Immature natural killer cell (primary cell): ENCODE measurements around the gene THBS2. TPM values are rescaled to one million over a fixed set of nuclear protein-coding genes. Genes with fewer than 3 reads are reported as not detected.
A peak's percentile ranks its signal among the peaks of the same experiment; 100 is the strongest.
"Not testable (repeated sequence)": the region's sequence is repeated elsewhere in the genome, so short reads cannot be mapped to it uniquely, and the experiment has no call there.

ENCODE experiments used
- DNase-seq, 3 donors: peaks; one replicate each; pipeline ENCODE4 v3.0.0; 2022; ENCODE audit warnings: mixed read lengths in 1 of 3
- H3K27ac Mint-ChIP-seq, 6 donors: one replicate each; pipeline ENCODE4 v1.8.0; 2020; ENCODE audit warnings: mixed read lengths in 6 of 6, mild to moderate bottlenecking in 5 of 6, inconsistent platforms in 4 of 6, moderate library complexity in 3 of 6
- H3K27me3 Mint-ChIP-seq, 3 donors: one replicate each; pipeline ENCODE4 v1.8.0; 2020 to 2021; ENCODE audit warnings: low read depth in 3 of 3, mild to moderate bottlenecking in 3 of 3, mixed read lengths in 3 of 3, moderate library complexity in 3 of 3, inconsistent platforms in 1 of 3
- H3K36me3 Mint-ChIP-seq, 3 donors: one replicate each; pipeline ENCODE4 v1.8.0; 2020; ENCODE audit warnings: mixed read lengths in 3 of 3, inconsistent platforms in 2 of 3, mild to moderate bottlenecking in 2 of 3
- H3K4me1 Mint-ChIP-seq, 2 donors: one replicate each; pipeline ENCODE4 v1.8.0; 2020; ENCODE audit warnings: inconsistent platforms in 2 of 2, mild to moderate bottlenecking in 2 of 2, mixed read lengths in 2 of 2, moderate library complexity in 1 of 2
- H3K4me3 Mint-ChIP-seq, 5 donors: one replicate each; pipeline ENCODE4 v1.8.0; 2020; ENCODE audit warnings: mild to moderate bottlenecking in 5 of 5, mixed read lengths in 5 of 5, inconsistent platforms in 3 of 5, moderate library complexity in 3 of 5
- H3K9me3 Mint-ChIP-seq, 6 donors: one replicate each; pipeline ENCODE4 v1.8.0; 2020; ENCODE audit warnings: mild to moderate bottlenecking in 6 of 6, mixed read lengths in 6 of 6, inconsistent platforms in 4 of 6, moderate library complexity in 3 of 6
- polyA plus RNA-seq, 3 donors: library from polyadenylated mRNA; unstranded; fragments of 300-500 nt; fragmentation: Illumina TruSeq; gene quantifications; one replicate each; pipeline ENCODE4 v1.2.3, GENCODE V29; 2021

Gene THBS2
- polyA plus RNA-seq, 3 donors from 2014 or later: 0.06 to 0.11 TPM; not detected in 1

DNA sequence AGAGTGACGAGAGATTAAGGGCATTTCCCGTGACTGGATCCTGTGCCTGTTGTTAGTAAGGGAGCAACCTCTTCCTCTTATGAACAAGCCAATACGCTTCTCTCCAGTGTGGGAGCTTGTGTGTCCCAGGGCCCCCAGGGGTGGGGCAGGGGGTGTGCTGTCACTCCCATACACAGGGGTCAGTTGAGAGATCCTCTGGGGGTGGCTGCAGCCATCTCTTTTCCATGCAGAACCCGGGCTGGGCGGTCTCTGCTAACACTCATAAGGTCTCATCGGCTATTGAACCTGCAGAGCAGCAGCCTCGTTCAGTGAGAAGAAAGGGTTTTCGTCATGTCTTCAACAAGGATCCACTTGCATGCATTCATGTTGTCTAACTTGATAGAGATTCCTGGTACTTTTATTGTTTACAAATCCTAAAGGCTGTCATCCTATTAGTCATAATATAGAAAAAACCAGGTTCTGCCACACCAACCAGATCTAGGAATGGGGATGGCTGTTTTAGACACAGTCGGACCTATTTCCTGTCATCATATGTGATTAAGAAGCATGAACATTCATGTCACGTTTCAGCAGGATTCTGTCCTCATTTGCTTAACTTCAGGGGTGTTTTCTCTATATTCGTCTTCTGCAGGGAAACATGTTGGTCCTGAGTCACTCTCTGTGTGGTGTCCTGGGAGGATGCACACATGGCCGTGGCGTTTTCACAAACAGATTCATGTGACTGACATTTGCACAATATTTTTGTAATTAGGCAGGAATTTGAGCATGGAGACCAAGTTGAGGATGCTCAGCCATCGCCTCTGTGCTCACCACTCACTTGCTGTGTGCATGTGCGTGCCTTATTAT lies 13.3 kb upstream of the THBS2 start:
- H3K27ac Mint-ChIP-seq: no peak overlapping the region
- H3K36me3 Mint-ChIP-seq: no peaks in the 10 kb centered on the region
- no peak for DNase-seq
- no peaks in the 10 kb centered on the region for H3K9me3 Mint-ChIP-seq
- no peak overlapping the region for H3K4me3 Mint-ChIP-seq
- H3K27me3 Mint-ChIP-seq: peaks cover 0 to 7% (median 3%) of the 10 kb centered on the region in 3 donors
- H3K4me1 Mint-ChIP-seq: no peaks in the 10 kb centered on the region

DNA sequence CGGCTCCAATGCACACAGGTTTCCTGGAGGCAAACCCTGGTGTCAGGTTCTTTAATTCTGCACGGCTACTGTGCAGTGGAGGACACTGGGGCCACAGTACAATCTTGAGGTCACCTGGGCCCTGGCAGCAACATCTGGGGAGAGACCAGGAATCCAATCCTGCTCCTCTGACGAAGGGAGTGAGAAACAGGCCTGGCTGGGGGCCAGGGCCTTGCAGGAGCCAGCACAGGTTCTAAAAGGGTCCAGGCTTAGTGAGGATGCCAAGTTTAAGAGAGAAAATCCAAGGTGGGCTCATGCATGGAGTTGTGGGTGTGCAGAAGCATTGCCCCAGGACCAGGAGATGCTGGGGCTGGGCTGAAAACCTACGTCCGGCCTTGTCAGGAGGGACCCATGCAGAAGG lies 12.6 kb upstream of the THBS2 start:
- H3K9me3 Mint-ChIP-seq: no peaks in the 10 kb centered on the region
- no peak overlapping the region for H3K4me3 Mint-ChIP-seq
- no peaks in the 10 kb centered on the region for H3K4me1 Mint-ChIP-seq
- H3K36me3 Mint-ChIP-seq: no peaks in the 10 kb centered on the region
- no peak overlapping the region for H3K27ac Mint-ChIP-seq
- DNase-seq: no peak
- H3K27me3 Mint-ChIP-seq: peaks cover 0 to 7% (median 1%) of the 10 kb centered on the region in 3 donors

DNA sequence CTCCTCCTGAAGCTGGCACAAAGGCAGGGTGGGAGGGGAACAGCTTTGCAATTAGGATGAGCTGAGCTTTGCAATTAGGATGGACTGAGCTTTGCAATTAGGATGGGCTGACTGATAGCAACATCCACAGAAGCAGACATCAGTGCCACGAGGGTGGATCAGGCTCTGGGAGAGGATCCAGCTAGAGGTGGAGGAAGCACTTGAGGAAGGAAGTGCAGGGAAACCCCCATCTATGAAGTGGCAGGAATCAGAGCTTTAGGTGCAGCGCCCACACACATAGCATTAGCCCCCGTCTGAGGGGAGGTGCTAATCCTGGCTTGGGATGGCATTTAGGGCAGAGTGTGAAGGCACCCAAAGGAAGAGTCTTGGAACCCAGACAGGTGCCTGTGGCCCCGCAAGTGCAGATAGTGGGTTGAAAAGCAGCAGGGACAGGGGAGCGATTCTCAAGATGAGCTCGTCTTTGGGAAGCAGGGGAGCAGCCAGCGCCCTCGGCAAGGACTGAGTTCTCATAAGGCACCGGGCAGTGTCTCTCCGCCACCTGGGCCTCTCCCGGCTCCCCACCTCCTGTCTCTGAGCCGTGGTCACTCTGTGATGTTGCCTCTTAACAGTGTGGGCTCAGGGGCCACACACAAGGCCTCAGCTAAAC lies 12.0 kb upstream of the THBS2 start:
- H3K27me3 Mint-ChIP-seq: peaks cover 0 to 10% (median 0%) of the 10 kb centered on the region in 3 donors
- H3K9me3 Mint-ChIP-seq: no peaks in the 10 kb centered on the region
- no peak overlapping the region for H3K4me3 Mint-ChIP-seq
- H3K4me1 Mint-ChIP-seq: no peaks in the 10 kb centered on the region
- no peak overlapping the region for H3K27ac Mint-ChIP-seq
- H3K36me3 Mint-ChIP-seq: no peaks in the 10 kb centered on the region
- no peak for DNase-seq

DNA sequence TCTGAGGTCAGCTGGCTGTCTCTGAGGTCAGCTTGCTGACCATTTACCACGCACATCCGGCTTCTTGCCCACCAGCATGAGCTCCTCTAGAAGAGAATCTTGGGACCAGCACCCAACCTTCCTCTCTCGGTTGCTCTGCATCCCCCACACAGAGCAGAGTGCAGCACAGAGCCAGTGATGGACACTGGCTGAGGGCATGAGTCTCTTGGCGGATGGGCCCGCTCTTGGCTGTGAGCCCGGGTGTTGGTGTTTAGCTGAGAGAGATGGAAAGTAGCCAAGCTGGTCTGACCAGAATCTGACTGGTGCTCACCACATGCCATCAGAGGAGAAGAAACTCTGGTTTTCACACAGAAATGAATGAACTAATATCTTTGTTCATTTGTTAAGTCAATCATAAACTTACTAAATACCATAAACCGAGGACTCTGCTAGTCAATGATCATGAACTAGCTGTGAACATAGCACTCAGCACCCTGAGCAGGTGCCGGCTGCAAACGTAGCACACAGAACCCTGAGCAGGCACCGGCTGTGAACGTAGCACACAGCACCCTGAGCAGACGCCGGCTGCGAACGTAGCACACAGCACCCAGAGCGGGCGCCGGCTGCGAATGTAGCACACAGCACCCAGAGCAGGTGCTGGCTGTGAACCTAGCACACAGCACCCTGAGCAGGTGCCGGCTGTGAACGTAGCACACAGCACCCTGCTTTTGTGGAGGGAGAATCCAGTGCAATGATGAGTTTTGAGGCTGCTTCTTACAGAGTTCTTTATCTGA lies 10.4 kb upstream of the THBS2 start:
- no peak overlapping the region for H3K4me3 Mint-ChIP-seq
- H3K36me3 Mint-ChIP-seq: no peaks in the 10 kb centered on the region
- no peak for DNase-seq
- H3K9me3 Mint-ChIP-seq: no peaks in the 10 kb centered on the region
- H3K4me1 Mint-ChIP-seq: no peaks in the 10 kb centered on the region
- H3K27ac Mint-ChIP-seq: no peak overlapping the region
- H3K27me3 Mint-ChIP-seq: peaks cover 0 to 5% (median 0%) of the 10 kb centered on the region in 3 donors

DNA sequence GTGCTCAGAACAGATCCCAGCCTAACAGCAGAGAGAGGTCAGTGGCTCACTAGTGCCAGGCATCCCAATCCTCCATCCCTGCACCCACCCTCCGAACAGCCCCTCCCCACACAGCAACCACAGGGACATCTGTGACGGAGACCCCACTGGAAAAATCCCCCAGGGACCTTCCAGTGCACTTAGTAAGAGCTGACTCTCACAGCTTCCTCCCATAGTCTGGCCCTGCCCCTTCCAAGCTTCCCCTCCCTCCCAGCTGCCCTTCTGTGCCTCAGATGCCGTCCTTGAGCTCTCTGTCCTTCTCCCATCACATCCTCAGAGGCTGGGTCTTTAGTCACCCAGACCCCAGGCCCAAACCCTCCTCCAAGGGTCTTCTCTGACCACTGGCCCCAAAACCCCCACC lies 9.7 kb upstream of the THBS2 start:
- no peaks in the 10 kb centered on the region for H3K4me1 Mint-ChIP-seq
- H3K36me3 Mint-ChIP-seq: no peaks in the 10 kb centered on the region
- no peaks in the 10 kb centered on the region for H3K9me3 Mint-ChIP-seq
- H3K4me3 Mint-ChIP-seq: no peak overlapping the region
- peaks cover 0 to 6% (median 0%) of the 10 kb centered on the region in 3 donors for H3K27me3 Mint-ChIP-seq
- no peak for DNase-seq
- no peak overlapping the region for H3K27ac Mint-ChIP-seq

DNA sequence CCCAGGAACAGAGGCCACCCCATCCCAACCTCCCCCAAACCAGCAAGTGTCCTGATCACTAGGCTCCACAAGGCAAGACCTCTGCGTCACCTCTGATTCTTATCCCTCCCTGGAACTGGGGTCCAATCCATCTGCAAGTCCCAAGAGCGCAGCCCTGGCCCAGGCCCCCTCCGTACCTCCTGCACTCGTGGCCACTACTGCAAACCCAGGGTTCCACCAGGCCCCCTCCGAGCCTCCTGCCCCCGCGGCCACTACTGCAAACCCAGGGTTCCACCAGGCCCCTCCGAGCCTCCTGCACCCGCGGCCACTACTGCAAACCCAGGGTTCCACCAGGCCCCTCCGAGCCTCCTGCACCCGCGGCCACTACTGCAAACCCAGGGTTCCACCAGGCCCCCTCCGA lies 9.0 kb upstream of the THBS2 start:
- H3K36me3 Mint-ChIP-seq, H3K4me1 Mint-ChIP-seq, DNase-seq, H3K27ac Mint-ChIP-seq, H3K4me3 Mint-ChIP-seq, H3K9me3 Mint-ChIP-seq, H3K27me3 Mint-ChIP-seq: not testable (repeated sequence)

DNA sequence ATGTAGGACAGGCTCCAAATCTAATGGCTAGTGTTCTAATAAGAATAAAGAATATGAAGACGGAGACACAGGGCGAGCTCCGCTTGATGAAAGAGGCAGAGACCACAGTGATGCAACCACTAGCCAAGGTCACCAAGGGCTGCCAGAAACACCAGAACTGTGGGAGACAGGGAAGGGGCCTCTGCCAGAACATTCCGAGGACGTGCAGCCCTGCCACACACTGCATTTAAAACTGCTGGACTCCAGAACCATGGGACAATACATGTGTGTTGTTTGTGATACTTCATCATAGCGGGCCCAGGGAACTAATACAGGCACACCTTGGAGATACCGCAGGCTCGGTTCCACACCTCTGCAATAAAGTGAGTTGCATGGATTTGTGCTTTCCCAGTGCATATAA lies 2.9 kb upstream of the THBS2 start:
- no peak overlapping the region for H3K27ac Mint-ChIP-seq
- no peak for DNase-seq
- H3K9me3 Mint-ChIP-seq: no peaks in the 10 kb centered on the region
- H3K27me3 Mint-ChIP-seq: peaks cover 11 to 35% (median 26%) of the 10 kb centered on the region in 3 donors
- H3K4me3 Mint-ChIP-seq: no peak overlapping the region
- H3K36me3 Mint-ChIP-seq: no peaks in the 10 kb centered on the region
- peaks cover 12 to 16% of the 10 kb centered on the region in 2 donors for H3K4me1 Mint-ChIP-seq

DNA sequence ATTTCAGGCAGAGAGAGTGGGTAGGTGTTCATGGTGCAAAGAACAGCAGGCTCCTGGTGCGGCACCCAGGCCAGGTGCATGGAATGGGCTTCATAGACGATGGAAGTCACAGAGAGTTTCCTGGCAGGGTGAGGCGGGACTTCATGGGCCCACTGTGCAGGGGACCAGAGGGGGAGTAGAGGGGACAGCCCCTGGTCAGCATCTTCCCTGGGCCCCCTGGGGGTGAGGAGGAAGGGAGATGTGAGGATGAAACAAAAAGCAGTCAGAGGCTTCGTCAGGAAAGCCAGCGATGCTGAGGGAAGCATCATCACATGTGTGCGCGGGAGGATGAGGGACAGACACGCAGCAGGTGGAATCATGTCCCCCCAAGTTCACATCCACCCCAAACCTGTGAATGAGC lies 2.4 kb upstream of the THBS2 start:
- Mint-ChIP-seq H3K4me3 (no peak overlapping the region), H3K4me1 (peaks cover 12 to 16% of the 10 kb centered on the region in 2 donors), H3K27me3 (peaks cover 11 to 33% (median 26%) of the 10 kb centered on the region in 3 donors), H3K9me3 (no peaks in the 10 kb centered on the region), H3K27ac (no peak overlapping the region), H3K36me3 (no peaks in the 10 kb centered on the region)
- no peak for DNase-seq

DNA sequence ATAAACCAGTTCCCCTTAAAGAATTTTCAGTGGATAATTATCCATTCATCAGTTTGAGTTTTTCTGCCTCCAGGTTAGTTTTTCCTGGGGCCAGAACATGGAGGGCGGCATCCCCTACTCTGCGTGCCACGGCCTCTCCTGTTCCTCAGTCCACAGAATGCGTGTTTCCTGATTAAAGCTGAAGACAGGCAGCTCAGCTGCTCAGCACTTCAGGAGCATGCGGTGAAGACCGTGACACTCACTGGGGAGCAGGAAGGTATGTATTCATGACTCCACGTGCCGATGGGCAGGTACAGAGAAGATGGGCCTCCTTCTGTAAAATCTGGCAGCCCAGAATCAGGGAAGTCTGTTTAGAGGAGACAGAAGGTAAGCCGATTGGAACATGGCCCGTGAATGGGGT lies 2.0 kb upstream of the THBS2 start:
- H3K4me3 Mint-ChIP-seq: no peak overlapping the region
- H3K9me3 Mint-ChIP-seq: no peaks in the 10 kb centered on the region
- no peaks in the 10 kb centered on the region for H3K36me3 Mint-ChIP-seq
- H3K27ac Mint-ChIP-seq: no peak overlapping the region
- peaks cover 12 to 16% of the 10 kb centered on the region in 2 donors for H3K4me1 Mint-ChIP-seq
- no peak for DNase-seq
- peaks cover 13 to 35% (median 26%) of the 10 kb centered on the region in 3 donors for H3K27me3 Mint-ChIP-seq

DNA sequence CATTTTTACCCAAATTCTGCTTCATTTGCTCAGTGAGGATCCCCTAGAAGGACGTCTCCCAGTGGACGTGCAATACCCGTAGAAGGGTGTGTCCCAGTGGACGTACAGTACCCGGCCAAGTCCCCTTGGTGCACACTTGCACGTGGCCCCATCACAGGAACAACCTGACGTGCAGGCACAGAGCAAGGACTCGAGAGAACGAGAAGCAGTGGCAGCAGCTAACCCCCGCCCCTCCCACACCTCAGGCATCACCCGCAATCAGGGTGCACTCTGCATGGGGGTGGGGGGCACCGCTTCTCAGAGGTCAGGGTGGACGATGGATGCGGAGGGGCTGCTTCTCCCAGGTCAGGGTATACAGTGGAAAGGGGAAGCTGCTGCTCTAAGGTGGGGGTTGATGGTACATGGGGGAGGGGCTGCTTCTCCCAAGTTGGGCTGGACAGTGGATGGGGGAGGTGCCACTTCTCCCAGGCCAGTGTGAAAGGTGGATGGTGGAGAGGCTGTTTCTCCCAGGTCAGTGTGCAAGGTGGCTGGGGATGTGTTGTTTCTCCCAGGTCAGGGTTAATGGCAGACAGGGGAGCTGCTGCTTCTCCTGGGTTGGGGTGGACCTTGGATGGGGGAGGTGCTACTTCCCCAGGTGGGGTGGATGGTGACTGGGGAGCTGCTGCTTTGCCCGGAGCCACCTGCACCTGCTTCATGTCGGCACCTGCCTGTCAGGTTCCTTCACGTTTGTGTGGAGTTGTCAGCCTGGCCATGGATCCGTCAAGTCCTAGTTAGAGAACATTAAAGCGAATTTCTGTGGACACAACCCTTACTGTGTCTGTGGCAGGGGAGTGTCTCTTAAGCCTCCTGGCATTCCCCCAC lies 1.0 kb upstream of the THBS2 start:
- H3K4me3 Mint-ChIP-seq: no peak overlapping the region
- DNase-seq: no peak
- peaks cover 15 to 35% (median 26%) of the 10 kb centered on the region in 3 donors for H3K27me3 Mint-ChIP-seq
- no peaks in the 10 kb centered on the region for H3K36me3 Mint-ChIP-seq
- no peaks in the 10 kb centered on the region for H3K9me3 Mint-ChIP-seq
- no peak overlapping the region for H3K27ac Mint-ChIP-seq
- peaks cover 12 to 16% of the 10 kb centered on the region in 2 donors for H3K4me1 Mint-ChIP-seq

DNA sequence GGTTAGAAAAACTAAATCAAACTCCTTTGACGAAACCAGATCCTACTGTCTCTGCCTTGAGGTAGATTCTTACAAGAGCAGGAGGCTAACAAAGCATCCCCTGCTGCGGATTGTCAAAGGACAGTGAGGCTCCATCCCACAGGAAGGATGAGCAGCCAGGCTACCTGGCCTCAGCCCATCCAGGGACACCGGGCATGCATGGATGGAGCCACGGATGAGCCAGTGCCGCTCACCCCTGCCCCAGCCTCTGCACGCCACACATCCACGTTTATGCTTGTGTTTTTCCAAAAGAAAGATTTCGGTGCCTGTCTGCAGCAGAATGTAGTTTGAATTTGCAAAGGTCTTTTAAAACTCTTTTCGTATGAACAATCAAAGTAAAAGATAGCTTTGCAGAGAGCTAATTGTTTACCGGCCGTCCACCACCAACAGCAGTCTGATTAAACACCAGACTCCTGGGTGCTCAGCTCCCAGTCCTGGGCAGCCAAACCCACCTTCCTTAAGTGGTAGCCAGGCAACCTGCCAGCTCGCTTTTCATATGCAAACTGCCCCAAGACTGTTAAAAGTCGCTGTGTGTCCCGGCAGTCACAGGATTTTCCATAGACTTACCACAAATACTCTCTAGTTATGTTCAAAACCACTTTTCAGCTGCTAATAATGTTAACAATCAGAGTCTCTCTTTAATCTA lies 999 bp downstream of the THBS2 start:
- Mint-ChIP-seq H3K4me1 (peaks cover 12 to 16% of the 10 kb centered on the region in 2 donors), H3K9me3 (no peaks in the 10 kb centered on the region), H3K36me3 (no peaks in the 10 kb centered on the region), H3K27ac (no peak overlapping the region), H3K27me3 (peaks cover 15 to 34% (median 26%) of the 10 kb centered on the region in 3 donors), H3K4me3 (peak overlapping the region in 1 of 5 donors; percentile 53)
- DNase-seq: no peak

DNA sequence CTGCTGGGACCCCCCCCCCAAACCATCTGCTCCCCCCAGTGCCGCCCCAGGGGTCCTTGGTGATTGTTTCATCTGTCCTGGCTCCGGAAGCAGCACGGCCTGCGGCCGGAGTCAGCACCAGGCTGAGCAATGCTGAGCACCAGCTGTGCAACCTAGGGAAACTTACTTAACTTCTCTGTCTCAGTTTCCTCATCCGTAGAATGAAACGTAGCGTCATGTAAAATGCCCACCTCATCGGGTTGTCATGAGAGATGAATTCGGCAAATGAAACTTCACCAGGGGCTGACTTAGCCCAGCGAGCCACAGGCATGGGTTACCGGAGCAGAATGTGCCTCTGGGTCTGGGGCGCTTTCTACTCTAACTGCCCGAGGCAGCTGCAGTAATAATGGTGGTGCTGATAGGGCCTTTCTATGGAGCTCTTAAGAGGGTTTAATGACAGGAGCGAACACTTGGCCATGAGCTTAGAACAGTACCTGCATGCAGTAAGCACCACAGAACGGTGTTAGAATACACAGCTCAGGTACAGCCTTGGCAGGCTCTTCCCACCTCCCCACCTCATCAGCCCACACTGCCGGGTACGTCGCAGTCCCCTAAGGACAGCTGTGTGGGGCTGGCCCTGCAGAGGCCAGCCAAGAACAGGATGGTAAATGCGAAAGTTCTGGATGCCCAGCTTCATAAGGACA lies 1.7 kb downstream of the THBS2 start:
- peaks cover 12 to 16% of the 10 kb centered on the region in 2 donors for H3K4me1 Mint-ChIP-seq
- no peak overlapping the region for H3K4me3 Mint-ChIP-seq
- H3K9me3 Mint-ChIP-seq: no peaks in the 10 kb centered on the region
- peaks cover 13 to 36% (median 26%) of the 10 kb centered on the region in 3 donors for H3K27me3 Mint-ChIP-seq
- no peak for DNase-seq
- H3K36me3 Mint-ChIP-seq: no peaks in the 10 kb centered on the region
- no peak overlapping the region for H3K27ac Mint-ChIP-seq
